ENCODE measurements around the gene PSMB10. TPM values are rescaled to one million over a fixed set of nuclear protein-coding genes. Genes with fewer than 3 reads are reported as not detected.

The PSMB10 gene
- total and polyA plus RNA-seq, 2 donors (not counting 3 experiments of a cell fraction or from before 2014, with no cell fraction given), result 40.8 to 54.7 TPM

GRCh38 chr16:67942510-67943255, 6.0 kb upstream of the PSMB10 start:
- TF ChIP-seq POLR2AphosphoS5 (IDR thresholded peaks at IDR 0.05; ENCODE audit: insufficient read depth, low read depth, low read length) (no peak), FOS (IDR thresholded peaks at IDR 0.05; ENCODE audit: borderline replicate concordance, insufficient read depth, low read length) (no peak), EZH2 (IDR thresholded peaks at IDR 0.05; ENCODE audit: borderline replicate concordance, low read depth, low read length, severe bottlenecking) (no peak), GATA2 (IDR thresholded peaks at IDR 0.05; ENCODE audit: insufficient read depth, insufficient read length, low read depth, low read length) (no peak), POLR2A (IDR thresholded peaks at IDR 0.05; ENCODE audit: low read depth, low read length) (no peak), JUN (IDR thresholded peaks at IDR 0.05; ENCODE audit: borderline replicate concordance, insufficient read depth, insufficient read length, low read depth) (no peak)
- intact Hi-C loops (cut with micrococcal nuclease), result no loop called here
- H3K27ac ChIP-seq (ENCODE audit: insufficient read depth, low read depth, low read length), result no peak overlapping the region
- H3K4me1 ChIP-seq (ENCODE audit: control insufficient read depth, extremely low read depth, insufficient read depth, low read length), result no peaks in the 10 kb centered on the region
- no peaks in the 10 kb centered on the region for H3K27me3 ChIP-seq (ENCODE audit: control insufficient read depth in 2 of 2, insufficient read depth in 2 of 2, low read length in 2 of 2)
- no peak overlapping the region for H3K4me2 ChIP-seq (ENCODE audit: insufficient read depth, low read length)
- FAIRE-seq, result no peak
- DNase-seq (ENCODE audit: low read depth, low spot score), result no peak
- POLR2A ChIA-PET, result no interaction called here
- no peak overlapping the region for H3K4me3 ChIP-seq (replicated peaks in 1 of 3; ENCODE audit: insufficient read depth in 1 of 3, low read depth in 1 of 3, low read length in 3 of 3)
- no peak overlapping the region for H2AFZ ChIP-seq (ENCODE audit: low read depth, low read length)
- no peaks in the 10 kb centered on the region for H3K79me2 ChIP-seq (ENCODE audit: control insufficient read depth, insufficient read depth, low read length)
- H3K9me1 ChIP-seq (replicated peaks; ENCODE audit: control insufficient read depth, extremely low read depth, insufficient read depth, low read length), result no peaks in the 10 kb centered on the region
- no peak overlapping the region for H3K9ac ChIP-seq (replicated peaks; ENCODE audit: extremely low read depth, insufficient read depth, low read length)
- no peaks in the 10 kb centered on the region for H4K20me1 ChIP-seq (replicated peaks; ENCODE audit: control insufficient read depth, extremely low read depth, insufficient read depth, low read length)
- H3K9me3 ChIP-seq (replicated peaks; ENCODE audit: control insufficient read depth, insufficient read depth, low read length), result no peaks in the 10 kb centered on the region
- BruUV-seq (replicated peaks), result no TSS peak
- CTCF ChIA-PET, result interaction anchor here (0.6 to 3.1 kb wide), 12 partner anchors 10 to 390 kb away, joined by 3 to 27 read pairs (median 4); partner anchors contain the start of gene ACD
- peaks cover 24 to 61% of the 10 kb centered on the region in 2 experiments for H3K36me3 ChIP-seq (ENCODE audit: control insufficient read depth in 2 of 2, extremely low read depth in 1 of 2, insufficient read depth in 2 of 2, low read length in 2 of 2)
- dilution Hi-C loops (cut with MboI; ENCODE audit: extremely low pct_ligation_motif_present, low sequenced_read_pairs), result no loop called here

DNA sequence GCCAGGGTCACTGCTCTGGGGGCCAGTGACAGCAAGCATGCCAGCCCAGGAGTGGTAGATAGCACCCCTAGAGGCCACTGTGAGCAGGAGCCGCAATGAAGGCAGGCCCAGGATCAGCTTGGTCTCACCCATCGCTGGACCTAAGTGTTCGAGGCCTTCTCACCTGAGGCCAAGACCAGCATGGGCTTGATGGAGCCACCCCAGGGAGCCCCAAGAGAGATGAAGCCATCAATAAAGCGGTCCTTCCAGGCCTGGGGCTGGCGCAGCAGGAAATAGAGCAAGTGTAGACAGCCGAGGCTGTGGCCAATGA, 5.5 kb upstream of the PSMB10 start:
- no TSS peak for BruUV-seq (replicated peaks)
- peak; percentile 4 for FAIRE-seq

More for the DNA sequence above, 5.5 kb upstream of the PSMB10 start:
- no peaks in the 10 kb centered on the region for H3K9me3 ChIP-seq (replicated peaks; ENCODE audit: control insufficient read depth, insufficient read depth, low read length)
- H3K4me3 ChIP-seq (replicated peaks in 1 of 3; ENCODE audit: insufficient read depth in 1 of 3, low read depth in 1 of 3, low read length in 3 of 3), result no peak overlapping the region
- H3K36me3 ChIP-seq (ENCODE audit: control insufficient read depth in 2 of 2, extremely low read depth in 1 of 2, insufficient read depth in 2 of 2, low read length in 2 of 2), result peaks cover 20 to 56% of the 10 kb centered on the region in 2 experiments
- no peaks in the 10 kb centered on the region for H3K9me1 ChIP-seq (replicated peaks; ENCODE audit: control insufficient read depth, extremely low read depth, insufficient read depth, low read length)
- H3K79me2 ChIP-seq (ENCODE audit: control insufficient read depth, insufficient read depth, low read length), result no peaks in the 10 kb centered on the region
- no peaks in the 10 kb centered on the region for H3K27me3 ChIP-seq (ENCODE audit: control insufficient read depth in 2 of 2, insufficient read depth in 2 of 2, low read length in 2 of 2)
- ChIA-PET POLR2A (no interaction called here), CTCF (interaction anchor here (0.6 to 3.1 kb wide), 11 partner anchors 10 to 391 kb away, joined by 3 to 27 read pairs (median 4); partner anchors contain the start of gene ACD)
- H4K20me1 ChIP-seq (replicated peaks; ENCODE audit: control insufficient read depth, extremely low read depth, insufficient read depth, low read length), result no peaks in the 10 kb centered on the region
- dilution Hi-C loops (cut with MboI; ENCODE audit: extremely low pct_ligation_motif_present, low sequenced_read_pairs), result no loop called here
- H2AFZ ChIP-seq (ENCODE audit: low read depth, low read length), result no peak overlapping the region
- no peak overlapping the region for H3K4me2 ChIP-seq (ENCODE audit: insufficient read depth, low read length)
- TF ChIP-seq MAX (IDR thresholded peaks at IDR 0.05; ENCODE audit: insufficient read depth, insufficient read length) (no peak), CTCF (IDR thresholded peaks at IDR 0.05; ENCODE audit: extremely low read depth in 1 of 2, insufficient read depth in 1 of 2, low read depth in 1 of 2, low read length in 2 of 2) (peak; percentile 66 to 82)
- peak; percentile 35 for DNase-seq (ENCODE audit: low read depth, low spot score)
- intact Hi-C loops (cut with micrococcal nuclease), result no loop called here
- no peak overlapping the region for H3K9ac ChIP-seq (replicated peaks; ENCODE audit: extremely low read depth, insufficient read depth, low read length)
- H3K4me1 ChIP-seq (ENCODE audit: control insufficient read depth, extremely low read depth, insufficient read depth, low read length), result peaks cover 1% of the 10 kb centered on the region
- no peak overlapping the region for H3K27ac ChIP-seq (ENCODE audit: insufficient read depth, low read depth, low read length)

All from endothelial cell of umbilical vein (primary cell).